ENCODE measurements around the gene CHRM4.

DNA sequence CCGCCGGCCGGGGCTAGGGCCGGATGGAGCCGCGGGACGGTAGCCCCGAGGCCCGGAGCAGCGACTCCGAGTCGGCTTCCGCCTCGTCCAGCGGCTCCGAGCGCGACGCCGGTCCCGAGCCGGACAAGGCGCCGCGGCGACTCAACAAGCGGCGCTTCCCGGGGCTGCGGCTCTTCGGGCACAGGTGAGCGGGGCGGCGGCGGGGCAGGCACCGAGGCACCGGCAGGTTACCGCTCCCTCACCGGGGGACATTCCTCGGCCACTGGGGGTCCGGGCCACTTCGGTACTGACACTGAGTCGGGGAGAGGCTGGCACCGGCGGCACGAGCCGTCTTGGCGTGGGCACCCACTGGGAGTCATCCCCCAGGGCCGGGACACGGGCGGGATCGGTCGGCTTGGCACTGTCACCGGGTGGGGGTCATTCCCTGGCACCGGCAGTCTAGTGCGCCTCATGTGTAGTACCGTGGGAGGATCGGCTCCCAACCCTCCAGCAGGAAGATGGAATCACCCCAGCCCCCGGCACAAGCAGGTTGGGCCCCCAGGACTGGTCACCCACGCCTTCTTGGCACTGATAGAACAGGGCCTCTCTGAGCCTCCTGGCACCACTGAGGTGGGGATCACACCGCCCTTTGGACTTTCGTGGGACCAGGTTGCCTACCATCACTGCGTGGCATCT lies 43.8 kb downstream of the CHRM4 start:
- TF ChIP-seq CTCF (IDR thresholded peaks at IDR 0.05) (no peak), POLR2A (IDR thresholded peaks at IDR 0.05) (peak in 1 of 3 donors; percentile 14)

Data from body of pancreas (tissue), 4 donors.